Osteoblast (primary cell): Measurements from ENCODE around the gene FUBP3. TPM values are rescaled to one million over a fixed set of nuclear protein-coding genes. Genes with fewer than 3 reads are reported as not detected.
A peak's percentile ranks its signal among the peaks of the same experiment; 100 is the strongest.

ENCODE experiments used
- DNase-seq: peaks from one replicate; pipeline ENCODE4 v3.0.0; 2011; ENCODE audit warnings: low spot score, mixed read lengths; ENCODE audit not compliant: insufficient read length; ENCODE audit errors: missing footprints
- H2AFZ ChIP-seq: 2 replicates; pipeline ENCODE4 v1.6.0; 2011; ENCODE audit warnings: mild to moderate bottlenecking, low read length
- H3K27ac ChIP-seq: 2 replicates; pipeline ENCODE4 v1.5.1; 2011; ENCODE audit warnings: mild to moderate bottlenecking, low read depth, low read length, moderate library complexity
- H3K27me3 ChIP-seq: 2 replicates; pipeline ENCODE4 v1.6.0; 2012; ENCODE audit warnings: mild to moderate bottlenecking, control low read depth, inconsistent platforms, low read length, moderate library complexity; ENCODE audit not compliant: insufficient read depth
- H3K36me3 ChIP-seq: 2 replicates; pipeline ENCODE4 v1.5.1; 2011; ENCODE audit warnings: mild to moderate bottlenecking, low read length, control low read depth, moderate library complexity; ENCODE audit not compliant: insufficient read depth
- H3K4me1 ChIP-seq: 2 replicates; pipeline ENCODE4 v1.5.1; 2011; ENCODE audit warnings: mild to moderate bottlenecking, low read length, control low read depth, moderate library complexity; ENCODE audit not compliant: insufficient read depth
- H3K4me2 ChIP-seq: 2 replicates; pipeline ENCODE4 v1.6.0; 2011; ENCODE audit warnings: mild to moderate bottlenecking, low read length; ENCODE audit not compliant: insufficient read depth
- H3K4me3 ChIP-seq: fragments of 200-600 bp; sonication (generic); 3 replicates; pipeline ENCODE4 v1.5.1; 2012; ENCODE audit warnings: mild to moderate bottlenecking, low read length, inconsistent platforms; ENCODE audit not compliant: insufficient read depth
- H3K79me2 ChIP-seq: 2 replicates; pipeline ENCODE4 v1.6.0; 2012; ENCODE audit warnings: mild to moderate bottlenecking, low read length, control low read depth, inconsistent platforms; ENCODE audit not compliant: insufficient read depth
- H3K9me3 ChIP-seq: 2 replicates; pipeline ENCODE4 v1.5.1; 2011; ENCODE audit warnings: low read depth, low read length, control low read depth
- H4K20me1 ChIP-seq: 2 replicates; pipeline ENCODE4 v1.6.0; 2012; ENCODE audit warnings: mild to moderate bottlenecking, low read length, control low read depth; ENCODE audit not compliant: insufficient read depth
- total RNA-seq: library from RNA; depleted of rRNA; stranded (reverse); fragments of >200 nt; gene quantifications from 2 replicates; pipeline ENCODE4 v1.2.3, GENCODE V29; 2012
- TF ChIP-seq, protein P1 (sequence below): IDR thresholded peaks from 2 replicates; pipeline ENCODE4 v1.5.1; 2011; ENCODE audit warnings: mild to moderate bottlenecking, low read depth, low read length, moderate library complexity; ENCODE audit errors: extremely low read depth

FUBP3 gene
- total RNA-seq, 1 donor: 45.6 TPM

DNA sequence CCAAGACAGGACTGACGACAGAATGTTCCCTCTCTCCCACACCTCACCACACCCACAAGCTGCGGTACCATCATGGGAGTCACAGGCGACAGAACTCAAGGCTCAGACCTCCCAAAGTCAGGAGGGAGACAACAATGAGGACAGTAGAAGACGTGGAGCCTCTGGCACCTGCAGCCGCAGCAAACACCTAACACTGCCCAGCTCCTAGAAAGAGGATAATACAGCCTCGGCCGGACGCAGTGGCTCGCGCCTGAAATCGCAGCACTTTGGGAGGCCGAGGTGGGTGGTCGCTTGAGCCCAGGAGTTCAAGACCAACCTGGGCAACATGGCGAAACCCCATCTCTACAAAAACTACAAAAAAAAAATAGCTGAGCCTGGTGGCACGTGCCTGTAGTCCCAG, 71.8 kb downstream of the FUBP3 start:
- DNase-seq: no peak
- Histone ChIP-seq H3K4me3 (no peak overlapping the region), H3K27ac (no peak overlapping the region), H3K36me3 (no peaks in the 10 kb centered on the region), H2AFZ (no peak overlapping the region), H3K4me1 (no peaks in the 10 kb centered on the region), H3K4me2 (no peak overlapping the region), H3K9me3 (no peaks in the 10 kb centered on the region), H3K27me3 (peaks cover 25% of the 10 kb centered on the region), H3K79me2 (no peaks in the 10 kb centered on the region), H4K20me1 (no peaks in the 10 kb centered on the region)
- TF ChIP-seq, protein P1, sequence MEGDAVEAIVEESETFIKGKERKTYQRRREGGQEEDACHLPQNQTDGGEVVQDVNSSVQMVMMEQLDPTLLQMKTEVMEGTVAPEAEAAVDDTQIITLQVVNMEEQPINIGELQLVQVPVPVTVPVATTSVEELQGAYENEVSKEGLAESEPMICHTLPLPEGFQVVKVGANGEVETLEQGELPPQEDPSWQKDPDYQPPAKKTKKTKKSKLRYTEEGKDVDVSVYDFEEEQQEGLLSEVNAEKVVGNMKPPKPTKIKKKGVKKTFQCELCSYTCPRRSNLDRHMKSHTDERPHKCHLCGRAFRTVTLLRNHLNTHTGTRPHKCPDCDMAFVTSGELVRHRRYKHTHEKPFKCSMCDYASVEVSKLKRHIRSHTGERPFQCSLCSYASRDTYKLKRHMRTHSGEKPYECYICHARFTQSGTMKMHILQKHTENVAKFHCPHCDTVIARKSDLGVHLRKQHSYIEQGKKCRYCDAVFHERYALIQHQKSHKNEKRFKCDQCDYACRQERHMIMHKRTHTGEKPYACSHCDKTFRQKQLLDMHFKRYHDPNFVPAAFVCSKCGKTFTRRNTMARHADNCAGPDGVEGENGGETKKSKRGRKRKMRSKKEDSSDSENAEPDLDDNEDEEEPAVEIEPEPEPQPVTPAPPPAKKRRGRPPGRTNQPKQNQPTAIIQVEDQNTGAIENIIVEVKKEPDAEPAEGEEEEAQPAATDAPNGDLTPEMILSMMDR: no peak

DNA sequence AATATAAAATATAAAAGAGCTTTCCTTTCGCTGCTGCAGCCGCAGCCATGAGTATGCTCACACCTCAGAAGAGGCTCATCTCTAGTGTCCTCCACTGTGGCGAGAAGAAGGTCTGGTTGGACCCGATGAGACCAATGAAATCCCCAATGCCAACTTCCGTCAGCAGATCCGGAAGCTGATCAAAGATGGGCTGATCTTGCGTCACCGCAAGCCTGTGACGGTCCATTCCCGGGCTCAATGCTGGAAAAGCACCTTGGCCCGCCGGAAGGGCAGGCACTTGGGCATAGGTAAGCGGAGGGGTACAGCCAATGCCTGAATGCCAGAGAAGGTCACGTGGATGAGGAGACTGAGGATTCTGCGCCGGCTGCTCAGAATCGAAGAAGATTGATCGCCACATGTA, 72.4 kb downstream of the FUBP3 start:
- Histone ChIP-seq H3K79me2 (no peaks in the 10 kb centered on the region), H4K20me1 (no peaks in the 10 kb centered on the region), H3K27ac (no peak overlapping the region), H2AFZ (no peak overlapping the region), H3K27me3 (peaks cover 30% of the 10 kb centered on the region), H3K36me3 (no peaks in the 10 kb centered on the region), H3K9me3 (no peaks in the 10 kb centered on the region), H3K4me3 (no peak overlapping the region), H3K4me1 (no peaks in the 10 kb centered on the region), H3K4me2 (no peak overlapping the region)
- TF ChIP-seq, protein P1: no peak
- no peak for DNase-seq

DNA sequence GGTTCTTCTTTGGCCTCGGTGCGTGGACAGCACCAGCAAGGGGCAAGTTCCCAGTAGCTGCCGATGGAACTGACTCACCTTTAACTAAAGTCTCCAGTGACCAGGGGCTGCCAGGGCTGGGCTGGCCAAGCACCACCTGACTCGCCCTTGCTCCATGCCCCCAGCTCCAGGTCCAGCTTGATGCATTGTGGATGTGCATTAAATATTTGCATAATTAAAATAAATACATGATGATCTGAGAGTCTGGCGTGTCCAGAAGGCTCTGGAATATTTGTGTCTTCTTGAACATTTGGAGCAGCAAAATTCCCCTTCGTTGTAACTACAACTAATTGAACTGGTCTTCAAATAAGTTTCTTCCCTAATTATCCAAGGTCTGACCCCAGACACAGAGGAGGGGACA, 75.5 kb downstream of the FUBP3 start:
- Histone ChIP-seq H3K9me3 (no peaks in the 10 kb centered on the region), H3K4me2 (no peak overlapping the region), H3K27ac (no peak overlapping the region), H3K4me1 (no peaks in the 10 kb centered on the region), H2AFZ (no peak overlapping the region), H3K79me2 (no peaks in the 10 kb centered on the region), H3K4me3 (no peak overlapping the region), H3K27me3 (peaks cover 58% of the 10 kb centered on the region), H4K20me1 (no peaks in the 10 kb centered on the region), H3K36me3 (no peaks in the 10 kb centered on the region)
- TF ChIP-seq, protein P1: no peak
- DNase-seq: peak; percentile 65

DNA sequence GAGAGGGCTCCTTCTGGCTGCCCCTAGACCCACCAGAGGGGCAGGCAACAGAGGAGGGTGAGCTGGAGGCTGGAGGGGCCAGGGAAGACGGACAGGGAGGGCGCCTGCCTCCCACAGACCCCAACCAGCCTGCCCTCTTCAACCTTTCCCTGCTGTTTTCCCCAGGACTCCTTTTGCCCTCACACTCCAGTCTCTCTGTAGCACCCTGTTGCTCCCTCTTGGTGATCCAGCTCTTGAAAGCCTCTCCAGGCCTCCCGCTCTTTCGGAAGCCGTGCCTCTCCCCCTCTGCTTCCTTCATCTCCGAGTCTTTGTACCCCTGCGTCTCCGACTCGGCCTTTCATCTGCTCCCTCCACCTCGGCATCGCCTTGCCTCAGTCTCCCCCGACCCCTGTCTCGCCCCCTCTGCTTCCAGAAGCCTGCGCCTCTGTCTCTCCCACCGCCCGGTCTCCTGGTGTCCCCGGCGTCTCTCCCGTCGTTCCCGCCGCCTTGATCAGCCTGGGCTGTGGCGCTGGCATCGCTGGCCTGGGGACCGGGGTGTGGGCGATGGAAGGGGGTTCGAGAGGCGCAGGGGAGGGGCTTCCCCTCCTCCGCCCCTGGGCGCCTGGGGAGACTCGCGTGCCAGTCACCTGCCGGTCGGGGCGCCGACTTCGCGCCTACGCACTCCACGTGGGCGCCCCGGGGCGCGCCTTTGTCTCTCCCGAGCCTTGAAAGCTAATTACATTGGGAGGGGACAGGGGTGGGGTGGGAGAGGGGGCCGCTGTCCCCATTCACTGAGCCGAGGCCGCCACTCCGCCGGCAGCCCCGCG, 79.7 kb downstream of the FUBP3 start:
- H3K79me2 ChIP-seq: no peaks in the 10 kb centered on the region
- no peak overlapping the region for H2AFZ ChIP-seq
- no peaks in the 10 kb centered on the region for H3K4me1 ChIP-seq
- H3K9me3 ChIP-seq: no peaks in the 10 kb centered on the region
- no peaks in the 10 kb centered on the region for H3K36me3 ChIP-seq
- TF ChIP-seq, protein P1: no peak
- peak; percentile 73 for DNase-seq
- no peak overlapping the region for H3K4me2 ChIP-seq
- H3K27me3 ChIP-seq: peaks cover 87% of the 10 kb centered on the region
- no peak overlapping the region for H3K4me3 ChIP-seq
- H3K27ac ChIP-seq: no peak overlapping the region
- H4K20me1 ChIP-seq: no peaks in the 10 kb centered on the region
